ENCODE results near the gene FOXI1. TPM values are rescaled to one million over a fixed set of nuclear protein-coding genes. Genes with fewer than 3 reads are reported as not detected.

Gene FOXI1
- total RNA-seq, 1 experiment from 2014 or later: 0.44 TPM

DNA sequence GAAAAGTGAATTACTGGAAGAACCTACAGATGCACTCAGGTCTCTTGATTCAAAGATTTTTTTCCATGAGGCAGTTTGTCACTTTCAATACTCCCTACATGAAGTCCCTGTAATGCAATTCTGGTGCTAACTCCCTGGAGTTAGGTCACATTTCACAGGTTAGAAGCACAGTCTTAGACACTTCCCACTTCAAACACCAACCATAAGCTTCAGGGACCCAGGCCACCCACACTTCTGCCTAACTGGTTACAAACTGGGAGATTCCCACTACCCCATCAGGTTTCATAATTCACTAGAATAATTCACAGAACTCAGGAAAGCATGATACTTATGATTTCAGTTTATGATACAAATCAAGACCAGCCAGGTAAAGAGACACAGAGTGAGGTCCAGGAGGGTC, 29.0 kb upstream of the FOXI1 start:
- Histone ChIP-seq H3K4me1 (ENCODE audit: control insufficient read depth, insufficient read depth, low read length) (no peaks in the 10 kb centered on the region), H3K27me3 (ENCODE audit: control insufficient read depth, insufficient read depth, low read length) (no peaks in the 10 kb centered on the region; the same call in 1 of the 2 replicates), H3K27ac (ENCODE audit: low read length) (no peak overlapping the region), H3K36me3 (ENCODE audit: control insufficient read depth, insufficient read depth, low read length) (no peaks in the 10 kb centered on the region), H3K9me3 (ENCODE audit: control insufficient read depth, insufficient read depth, low read depth, low read length) (no peaks in the 10 kb centered on the region), H3K4me3 (ENCODE audit: low read depth in 2 of 2, low read length in 2 of 2) (no peak overlapping the region)
- BruUV-seq (replicated peaks): no TSS peak
- DNase-seq (ENCODE audit: low read depth, low spot score) (no peak), ATAC-seq (no peak)
- TF ChIP-seq TCF7L2 (IDR thresholded peaks at IDR 0.05; ENCODE audit: low read depth, low read length): no peak
- no peak for TF ChIP-seq SIN3A (IDR thresholded peaks at IDR 0.05; ENCODE audit: borderline replicate concordance, insufficient read depth, low read depth, low read length)
- TF ChIP-seq, protein P1, sequence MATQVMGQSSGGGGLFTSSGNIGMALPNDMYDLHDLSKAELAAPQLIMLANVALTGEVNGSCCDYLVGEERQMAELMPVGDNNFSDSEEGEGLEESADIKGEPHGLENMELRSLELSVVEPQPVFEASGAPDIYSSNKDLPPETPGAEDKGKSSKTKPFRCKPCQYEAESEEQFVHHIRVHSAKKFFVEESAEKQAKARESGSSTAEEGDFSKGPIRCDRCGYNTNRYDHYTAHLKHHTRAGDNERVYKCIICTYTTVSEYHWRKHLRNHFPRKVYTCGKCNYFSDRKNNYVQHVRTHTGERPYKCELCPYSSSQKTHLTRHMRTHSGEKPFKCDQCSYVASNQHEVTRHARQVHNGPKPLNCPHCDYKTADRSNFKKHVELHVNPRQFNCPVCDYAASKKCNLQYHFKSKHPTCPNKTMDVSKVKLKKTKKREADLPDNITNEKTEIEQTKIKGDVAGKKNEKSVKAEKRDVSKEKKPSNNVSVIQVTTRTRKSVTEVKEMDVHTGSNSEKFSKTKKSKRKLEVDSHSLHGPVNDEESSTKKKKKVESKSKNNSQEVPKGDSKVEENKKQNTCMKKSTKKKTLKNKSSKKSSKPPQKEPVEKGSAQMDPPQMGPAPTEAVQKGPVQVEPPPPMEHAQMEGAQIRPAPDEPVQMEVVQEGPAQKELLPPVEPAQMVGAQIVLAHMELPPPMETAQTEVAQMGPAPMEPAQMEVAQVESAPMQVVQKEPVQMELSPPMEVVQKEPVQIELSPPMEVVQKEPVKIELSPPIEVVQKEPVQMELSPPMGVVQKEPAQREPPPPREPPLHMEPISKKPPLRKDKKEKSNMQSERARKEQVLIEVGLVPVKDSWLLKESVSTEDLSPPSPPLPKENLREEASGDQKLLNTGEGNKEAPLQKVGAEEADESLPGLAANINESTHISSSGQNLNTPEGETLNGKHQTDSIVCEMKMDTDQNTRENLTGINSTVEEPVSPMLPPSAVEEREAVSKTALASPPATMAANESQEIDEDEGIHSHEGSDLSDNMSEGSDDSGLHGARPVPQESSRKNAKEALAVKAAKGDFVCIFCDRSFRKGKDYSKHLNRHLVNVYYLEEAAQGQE (IDR thresholded peaks at IDR 0.05; ENCODE audit: insufficient read depth in 1 of 2, low read depth in 2 of 2, low read length in 1 of 2): no peak
- TF ChIP-seq POLR2AphosphoS5 (IDR thresholded peaks at IDR 0.05; ENCODE audit: low read depth, low read length): no peak
- TF ChIP-seq, protein P2, sequence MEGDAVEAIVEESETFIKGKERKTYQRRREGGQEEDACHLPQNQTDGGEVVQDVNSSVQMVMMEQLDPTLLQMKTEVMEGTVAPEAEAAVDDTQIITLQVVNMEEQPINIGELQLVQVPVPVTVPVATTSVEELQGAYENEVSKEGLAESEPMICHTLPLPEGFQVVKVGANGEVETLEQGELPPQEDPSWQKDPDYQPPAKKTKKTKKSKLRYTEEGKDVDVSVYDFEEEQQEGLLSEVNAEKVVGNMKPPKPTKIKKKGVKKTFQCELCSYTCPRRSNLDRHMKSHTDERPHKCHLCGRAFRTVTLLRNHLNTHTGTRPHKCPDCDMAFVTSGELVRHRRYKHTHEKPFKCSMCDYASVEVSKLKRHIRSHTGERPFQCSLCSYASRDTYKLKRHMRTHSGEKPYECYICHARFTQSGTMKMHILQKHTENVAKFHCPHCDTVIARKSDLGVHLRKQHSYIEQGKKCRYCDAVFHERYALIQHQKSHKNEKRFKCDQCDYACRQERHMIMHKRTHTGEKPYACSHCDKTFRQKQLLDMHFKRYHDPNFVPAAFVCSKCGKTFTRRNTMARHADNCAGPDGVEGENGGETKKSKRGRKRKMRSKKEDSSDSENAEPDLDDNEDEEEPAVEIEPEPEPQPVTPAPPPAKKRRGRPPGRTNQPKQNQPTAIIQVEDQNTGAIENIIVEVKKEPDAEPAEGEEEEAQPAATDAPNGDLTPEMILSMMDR (IDR thresholded peaks at IDR 0.05): no peak
- in situ Hi-C loops (cut with HindIII; ENCODE audit: low pct_unique_long_range_greater_than_20kb, low sequenced_read_pairs): no loop called here
- intact Hi-C loops (cut with micrococcal nuclease; ENCODE audit: unreplicated experiment): no loop called here
- CTCF ChIA-PET: no interaction called here
- POLR2A ChIA-PET: no interaction called here

DNA sequence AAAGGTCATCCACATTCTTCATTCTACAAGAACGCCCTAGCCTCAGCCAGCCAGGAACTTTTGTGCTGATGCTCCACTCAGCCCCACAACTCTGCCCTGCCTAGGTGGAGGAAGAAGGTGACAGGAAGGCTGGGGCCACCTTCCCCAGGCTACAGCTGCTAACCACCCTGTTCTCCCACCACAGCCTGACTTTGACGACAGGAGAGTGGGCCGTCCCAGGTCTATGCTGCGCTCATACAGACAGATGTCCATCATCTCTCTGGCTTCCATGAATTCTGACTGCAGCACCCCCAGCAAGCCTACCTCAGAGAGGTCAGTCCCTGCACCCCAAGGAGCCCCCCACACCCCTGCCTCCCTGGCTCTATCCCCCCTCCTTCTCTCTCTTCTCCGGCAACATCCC, 28.2 kb upstream of the FOXI1 start:
- Histone ChIP-seq H3K27me3 (ENCODE audit: control insufficient read depth, insufficient read depth, low read length) (no peaks in the 10 kb centered on the region; the same call in 1 of the 2 replicates), H3K36me3 (ENCODE audit: control insufficient read depth, insufficient read depth, low read length) (no peaks in the 10 kb centered on the region), H3K4me3 (ENCODE audit: low read depth in 2 of 2, low read length in 2 of 2) (no peak overlapping the region), H3K9me3 (ENCODE audit: control insufficient read depth, insufficient read depth, low read depth, low read length) (no peaks in the 10 kb centered on the region), H3K4me1 (ENCODE audit: control insufficient read depth, insufficient read depth, low read length) (no peaks in the 10 kb centered on the region), H3K27ac (ENCODE audit: low read length) (no peak overlapping the region)
- ChIA-PET CTCF (interaction anchor here (0.6 kb wide), 1 partner anchor 139 kb away, joined by 3 read pairs; no protein-coding TSS in a partner anchor), POLR2A (interaction anchor here (0.6 kb wide), 1 partner anchor 13 kb away, joined by 8 read pairs; no protein-coding TSS in a partner anchor)
- BruUV-seq (replicated peaks): no TSS peak
- intact Hi-C loops (cut with micrococcal nuclease; ENCODE audit: unreplicated experiment) (no loop called here), in situ Hi-C loops (cut with HindIII; ENCODE audit: low pct_unique_long_range_greater_than_20kb, low sequenced_read_pairs) (no loop called here)
- no peak for TF ChIP-seq SIN3A (IDR thresholded peaks at IDR 0.05; ENCODE audit: borderline replicate concordance, insufficient read depth, low read depth, low read length)
- ATAC-seq (no peak), DNase-seq (ENCODE audit: low read depth, low spot score) (no peak)

DNA sequence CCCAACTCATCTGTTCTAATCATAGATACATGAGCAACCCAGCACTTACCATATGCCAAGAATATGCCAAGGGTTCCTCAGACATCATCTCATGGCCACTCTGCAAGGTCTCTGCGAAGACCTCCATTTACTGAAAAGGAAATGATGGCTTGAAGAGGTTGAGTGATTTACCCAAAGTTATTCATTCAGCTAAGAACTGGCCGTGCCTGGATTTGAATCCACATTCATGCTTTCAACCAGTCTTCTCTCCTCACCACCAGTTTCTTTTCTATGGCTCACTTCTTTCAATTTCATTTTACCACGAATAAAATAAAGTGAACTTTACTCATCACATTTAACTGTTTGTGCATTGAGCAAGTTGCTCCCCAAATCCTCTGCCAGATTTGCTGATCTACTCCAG, 27.2 kb upstream of the FOXI1 start:
- no peak for DNase-seq (ENCODE audit: low read depth, low spot score)
- in situ Hi-C loops (cut with HindIII; ENCODE audit: low pct_unique_long_range_greater_than_20kb, low sequenced_read_pairs): no loop called here

More for the DNA sequence above, 27.2 kb upstream of the FOXI1 start:
- intact Hi-C loops (cut with micrococcal nuclease; ENCODE audit: unreplicated experiment): no loop called here
- H3K9me3 ChIP-seq (ENCODE audit: control insufficient read depth, insufficient read depth, low read depth, low read length): no peaks in the 10 kb centered on the region
- H3K4me1 ChIP-seq (ENCODE audit: control insufficient read depth, insufficient read depth, low read length): no peaks in the 10 kb centered on the region
- no peaks in the 10 kb centered on the region; the same call in 1 of the 2 replicates for H3K27me3 ChIP-seq (ENCODE audit: control insufficient read depth, insufficient read depth, low read length)
- H3K4me3 ChIP-seq (ENCODE audit: low read depth in 2 of 2, low read length in 2 of 2): no peak overlapping the region
- H3K27ac ChIP-seq (ENCODE audit: low read length): no peak overlapping the region
- ATAC-seq: no peak
- no peak for TF ChIP-seq POLR2AphosphoS5 (IDR thresholded peaks at IDR 0.05; ENCODE audit: low read depth, low read length)
- no TSS peak for BruUV-seq (replicated peaks)
- no peaks in the 10 kb centered on the region for H3K36me3 ChIP-seq (ENCODE audit: control insufficient read depth, insufficient read depth, low read length)
- POLR2A ChIA-PET: no interaction called here
- CTCF ChIA-PET: no interaction called here

Data from Panc1 (cell line).